HAP-1 (cell line): Measurements from ENCODE around the gene GRXCR1.
A peak's percentile ranks its signal among the peaks of the same experiment; 100 is the strongest.

ENCODE experiments used
- DNase-seq, 2 experiments: peaks; one replicate each; pipeline ENCODE4 v3.0.0-alpha.2; 2016 to 2020; ENCODE audit warnings: low spot score in 2 of 2
- H3K27me3 ChIP-seq: fragments of 250-450 bp; sonication (Bioruptor Pico); 2 replicates; pipeline ENCODE4 v1.5.1; 2020; ENCODE audit warnings: low read depth, mild to moderate bottlenecking, moderate library complexity
- H3K36me3 ChIP-seq: fragments of 250-450 bp; sonication (Bioruptor Pico); replicated peaks from 2 replicates; pipeline ENCODE4 v1.5.1; 2020; ENCODE audit warnings: mild to moderate bottlenecking
- H3K4me1 ChIP-seq: fragments of 250-450 bp; sonication (Bioruptor Pico); 2 replicates; pipeline ENCODE4 v1.5.1; 2020; ENCODE audit warnings: mild to moderate bottlenecking
- H3K4me3 ChIP-seq: fragments of 250-450 bp; sonication (Bioruptor Pico); 2 replicates; pipeline ENCODE4 v1.5.1; 2020; ENCODE audit warnings: mild to moderate bottlenecking, moderate library complexity
- H3K9me3 ChIP-seq: fragments of 250-450 bp; sonication (Bioruptor Pico); 2 replicates; pipeline ENCODE4 v1.5.1; 2020; ENCODE audit warnings: mild to moderate bottlenecking, moderate library complexity
- in situ Hi-C: fragments of 300-500 bp; cut with MboI; formaldehyde crosslinking; loops from 3 replicates; pipeline ENCODE4 v1.14.3; 2020; ENCODE audit warnings: low sequenced_read_pairs, inconsistent platforms, mixed read lengths

The GRXCR1 gene

DNA sequence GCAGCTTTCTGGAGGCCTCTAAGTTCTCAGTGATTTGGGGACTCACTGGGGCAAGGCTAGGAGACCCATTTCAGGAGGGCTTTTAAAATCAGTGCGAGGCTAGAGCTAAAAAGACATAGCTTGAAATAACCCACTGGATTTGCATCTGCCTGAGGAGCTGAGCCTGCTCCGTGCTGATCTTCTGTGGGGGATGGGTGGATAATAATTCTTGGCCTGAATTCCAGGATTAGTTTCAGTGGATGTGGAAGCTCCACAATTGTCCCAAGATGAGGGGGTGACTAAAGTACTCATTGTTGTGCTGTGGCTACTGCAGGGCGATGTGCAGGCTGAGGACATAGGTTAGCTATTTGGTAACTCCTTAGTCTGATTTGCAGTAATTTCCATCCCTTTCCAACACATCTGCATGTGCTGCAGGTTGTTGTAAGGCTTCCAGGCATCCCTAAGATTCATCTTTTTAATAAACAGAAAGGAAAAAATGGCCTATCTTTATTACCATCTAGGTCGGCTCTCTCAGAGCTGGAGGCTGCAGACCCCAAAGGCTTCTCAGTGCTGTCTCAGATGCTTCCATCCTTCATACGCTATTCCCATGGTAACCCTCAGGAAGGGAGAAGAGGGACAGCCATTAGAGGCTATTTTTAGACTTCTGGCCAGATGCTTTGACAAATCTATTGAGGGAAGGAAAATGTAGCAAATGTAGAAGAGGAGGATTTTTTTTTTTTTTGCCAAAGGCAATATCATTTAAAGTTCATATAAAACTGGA is 63.4 kb downstream of the GRXCR1 start:
- Histone ChIP-seq H3K4me1 (no peaks in the 10 kb centered on the region), H3K27me3 (no peaks in the 10 kb centered on the region; the same call in 1 of the 2 replicates), H3K4me3 (no peak overlapping the region), H3K36me3 (no peaks in the 10 kb centered on the region), H3K9me3 (no peaks in the 10 kb centered on the region)
- in situ Hi-C loops: no loop called here
- DNase-seq: no peak

GRCh38 chr4:42965326-42965725 is 72.8 kb downstream of the GRXCR1 start:
- no peaks in the 10 kb centered on the region for H3K27me3 ChIP-seq
- H3K4me1 ChIP-seq: no peaks in the 10 kb centered on the region
- H3K4me3 ChIP-seq: no peak overlapping the region
- in situ Hi-C loops: no loop called here
- H3K36me3 ChIP-seq: no peaks in the 10 kb centered on the region
- no peak for DNase-seq
- H3K9me3 ChIP-seq: no peaks in the 10 kb centered on the region

DNA sequence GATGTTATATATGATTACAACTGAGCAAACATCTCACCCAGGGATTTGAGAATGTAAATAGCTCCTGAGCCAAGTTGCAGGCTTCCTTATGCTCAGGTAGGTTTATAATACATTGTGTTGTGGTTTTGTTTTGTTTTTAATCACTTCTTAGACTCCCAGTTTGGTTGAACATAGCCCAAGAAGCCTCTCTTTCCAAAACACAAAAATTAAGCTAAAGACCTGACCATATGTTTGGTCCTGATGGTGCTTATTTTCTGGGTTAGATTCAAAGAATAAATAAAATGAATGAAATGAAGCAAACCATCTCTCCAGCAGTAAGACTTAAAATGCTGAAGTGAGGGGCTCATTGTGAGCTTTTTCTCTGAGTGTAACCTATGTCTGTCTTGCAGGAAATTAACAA is 93.5 kb downstream of the GRXCR1 start:
- no peaks in the 10 kb centered on the region for H3K36me3 ChIP-seq
- H3K27me3 ChIP-seq: no peaks in the 10 kb centered on the region
- in situ Hi-C loops: no loop called here
- no peaks in the 10 kb centered on the region for H3K9me3 ChIP-seq
- H3K4me1 ChIP-seq: no peaks in the 10 kb centered on the region
- no peak overlapping the region for H3K4me3 ChIP-seq
- DNase-seq: no peak

DNA sequence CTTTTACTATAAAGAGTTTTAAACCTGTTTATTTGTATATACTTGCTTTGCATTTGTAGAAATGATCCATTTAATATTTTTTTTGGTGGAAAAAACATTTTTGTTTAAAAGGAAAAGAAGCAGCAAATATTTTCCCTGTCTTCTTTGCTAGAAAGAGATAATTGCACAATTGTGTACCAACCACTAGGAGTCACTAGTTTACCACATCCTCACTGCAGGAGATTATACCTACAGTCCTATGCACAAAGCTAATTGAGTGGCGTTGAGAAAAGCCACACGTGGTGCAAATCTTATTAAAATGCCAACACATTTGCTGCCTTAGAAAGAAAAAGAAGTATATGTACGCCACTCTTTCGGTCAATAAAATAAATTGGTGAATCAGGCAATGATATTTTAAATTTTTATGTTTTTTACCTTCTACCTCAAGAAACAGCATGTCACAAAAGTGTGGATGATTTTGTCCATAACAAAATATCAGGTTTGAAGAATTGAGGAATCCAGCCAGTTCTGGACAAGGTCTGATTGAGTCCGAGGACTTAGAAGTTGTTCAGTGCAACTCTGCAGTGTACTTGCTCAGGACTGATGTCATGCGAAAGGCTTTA is 102.9 kb downstream of the GRXCR1 start:
- Histone ChIP-seq H3K9me3 (no peaks in the 10 kb centered on the region), H3K4me3 (no peak overlapping the region), H3K36me3 (no peaks in the 10 kb centered on the region), H3K27me3 (peaks cover 2% of the 10 kb centered on the region), H3K4me1 (no peaks in the 10 kb centered on the region)
- in situ Hi-C loops: no loop called here
- DNase-seq: peak in 1 of 2 experiments; percentile 56

DNA sequence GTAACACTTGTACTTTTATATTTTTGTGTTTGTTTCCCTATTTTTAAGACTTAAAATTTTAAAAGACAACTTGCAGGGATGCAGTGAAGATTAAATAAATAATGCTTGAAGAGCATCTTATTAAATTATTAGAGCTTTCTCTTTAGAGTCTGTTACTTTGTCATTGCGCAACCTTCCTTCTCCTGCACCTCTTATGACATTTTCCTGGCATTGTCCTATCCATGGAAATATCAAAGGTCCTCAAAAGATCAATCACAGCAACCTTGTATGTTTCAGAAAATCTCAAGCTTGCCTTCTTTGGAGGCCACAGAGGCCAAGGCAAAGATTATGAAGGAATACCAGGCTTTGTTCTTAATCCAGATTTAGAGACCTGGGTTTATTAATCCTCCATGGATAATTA is 116.3 kb downstream of the GRXCR1 start:
- Histone ChIP-seq H3K27me3 (no peaks in the 10 kb centered on the region), H3K4me1 (no peaks in the 10 kb centered on the region), H3K4me3 (no peak overlapping the region), H3K9me3 (no peaks in the 10 kb centered on the region), H3K36me3 (no peaks in the 10 kb centered on the region)
- in situ Hi-C loops: no loop called here
- DNase-seq: no peak

- no peak for DNase-seq
- Histone ChIP-seq H3K4me3 (no peak overlapping the region), H3K9me3 (no peaks in the 10 kb centered on the region), H3K27me3 (0 out of 2 replicates have a peak, but pooled peaks cover 3% of the 10 kb centered on the region), H3K36me3 (no peaks in the 10 kb centered on the region), H3K4me1 (no peaks in the 10 kb centered on the region)
- in situ Hi-C loops: no loop called here
Measured at GRCh38 chr4:43014256-43014655, 121.7 kb downstream of the GRXCR1 start.

GRCh38 chr4:43041632-43042031 is 149.1 kb downstream of the GRXCR1 start:
- in situ Hi-C loops: no loop called here
- Histone ChIP-seq H3K36me3 (no peaks in the 10 kb centered on the region), H3K9me3 (no peaks in the 10 kb centered on the region), H3K27me3 (no peaks in the 10 kb centered on the region), H3K4me3 (no peak overlapping the region), H3K4me1 (no peaks in the 10 kb centered on the region)
- no peak for DNase-seq

DNA sequence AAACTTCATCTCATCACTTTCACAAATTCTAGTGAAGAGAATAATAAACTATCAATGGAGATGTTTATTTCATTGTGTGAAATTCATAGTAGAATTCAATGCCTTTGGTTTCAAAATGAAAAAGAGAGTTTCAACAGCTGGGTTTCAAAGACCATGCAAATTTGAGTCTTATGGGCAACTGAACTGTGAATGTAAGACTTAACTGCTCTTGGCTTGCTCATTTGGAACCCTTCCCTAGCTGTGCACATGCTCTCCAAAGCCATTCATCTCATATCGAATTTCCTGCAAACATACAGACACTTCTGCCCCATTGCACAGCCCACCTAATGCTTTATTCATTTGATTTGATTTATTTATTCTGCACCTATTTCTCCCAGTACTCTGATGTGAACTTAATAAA is 154.5 kb downstream of the GRXCR1 start:
- Histone ChIP-seq H3K9me3 (no peaks in the 10 kb centered on the region), H3K4me3 (no peak overlapping the region), H3K36me3 (no peaks in the 10 kb centered on the region), H3K4me1 (no peaks in the 10 kb centered on the region), H3K27me3 (no peaks in the 10 kb centered on the region)
- DNase-seq: no peak
- in situ Hi-C loops: no loop called here

GRCh38 chr4:43048570-43048969 is 156.1 kb downstream of the GRXCR1 start:
- Histone ChIP-seq H3K27me3 (no peaks in the 10 kb centered on the region), H3K9me3 (no peaks in the 10 kb centered on the region), H3K4me3 (no peak overlapping the region), H3K4me1 (no peaks in the 10 kb centered on the region), H3K36me3 (no peaks in the 10 kb centered on the region)
- in situ Hi-C loops: no loop called here
- no peak for DNase-seq

GRCh38 chr4:43049326-43049725 is 156.8 kb downstream of the GRXCR1 start:
- DNase-seq: no peak
- no peaks in the 10 kb centered on the region for H3K36me3 ChIP-seq
- H3K4me1 ChIP-seq: no peaks in the 10 kb centered on the region
- no peak overlapping the region for H3K4me3 ChIP-seq
- in situ Hi-C loops: no loop called here
- no peaks in the 10 kb centered on the region for H3K9me3 ChIP-seq
- H3K27me3 ChIP-seq: no peaks in the 10 kb centered on the region

GRCh38 chr4:43066415-43066814 is 173.9 kb downstream of the GRXCR1 start:
- Histone ChIP-seq H3K9me3 (no peaks in the 10 kb centered on the region), H3K36me3 (no peaks in the 10 kb centered on the region), H3K27me3 (no peaks in the 10 kb centered on the region), H3K4me3 (no peak overlapping the region), H3K4me1 (no peaks in the 10 kb centered on the region)
- in situ Hi-C loops: no loop called here
- no peak for DNase-seq

DNA sequence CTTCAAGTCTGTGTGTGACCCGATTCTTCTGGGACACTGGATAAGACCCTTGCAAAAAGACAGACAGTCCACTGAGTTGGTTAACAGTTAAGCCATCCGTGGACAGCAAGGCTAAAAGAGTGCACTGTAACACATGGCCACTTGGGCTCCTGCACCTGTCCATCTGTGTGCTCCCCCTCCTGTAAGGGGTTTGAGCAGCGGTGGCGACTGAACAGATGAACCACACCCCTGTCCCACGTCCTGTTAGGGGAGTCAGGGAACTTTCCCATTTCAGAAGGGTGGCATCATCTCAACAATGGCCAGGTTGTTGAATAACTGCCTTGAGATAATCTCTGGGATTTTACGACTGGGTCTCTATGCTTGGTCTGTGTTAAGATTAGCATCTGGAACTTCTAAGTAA is 178.6 kb downstream of the GRXCR1 start:
- in situ Hi-C loops: no loop called here
- Histone ChIP-seq H3K27me3 (no peaks in the 10 kb centered on the region), H3K4me3 (no peak overlapping the region), H3K36me3 (no peaks in the 10 kb centered on the region), H3K9me3 (no peaks in the 10 kb centered on the region), H3K4me1 (no peaks in the 10 kb centered on the region)
- no peak for DNase-seq
